C4-2B (cell line): ENCODE data around the gene USP36.

Experiments
- H3K27ac ChIP-seq: fragments of 450-650 bp; 2 replicates; pipeline ENCODE4 v1.5.1; 2017
- CTCF ChIP-seq: fragments of 450-650 bp; conservative IDR thresholded peaks from 2 replicates; pipeline ENCODE4 v1.5.1; 2017; ENCODE audit warnings: mild to moderate bottlenecking
- ZFX ChIP-seq: fragments of 450-650 bp; IDR thresholded peaks from 2 replicates; pipeline ENCODE4 v1.6.1; 2017

Gene USP36

GRCh38 chr17:78826836-78827509 is 13.6 kb downstream of the USP36 start:
- no peak overlapping the region for H3K27ac ChIP-seq
- TF ChIP-seq ZFX (no peak), CTCF (no peak)

- H3K27ac ChIP-seq: no peak overlapping the region
- TF ChIP-seq CTCF (no peak), ZFX (no peak)
Observed at GRCh38 chr17:78826421-78826820, 14.2 kb downstream of the USP36 start.

GRCh38 chr17:78825696-78826095 is 14.9 kb downstream of the USP36 start:
- TF ChIP-seq ZFX (no peak), CTCF (no peak)
- no peak overlapping the region for H3K27ac ChIP-seq

- no peak for TF ChIP-seq CTCF
- TF ChIP-seq ZFX: no peak
- no peak overlapping the region for H3K27ac ChIP-seq
Observed at GRCh38 chr17:78824240-78824639, 16.4 kb downstream of the USP36 start.

- no peak overlapping the region for H3K27ac ChIP-seq
- TF ChIP-seq CTCF (no peak; the same call in 1 of the 2 replicates), ZFX (no peak)
Observed at GRCh38 chr17:78823282-78824046, 17.1 kb downstream of the USP36 start.

GRCh38 chr17:78822552-78822951 is 18.1 kb downstream of the USP36 start:
- no peak for TF ChIP-seq ZFX
- no peak overlapping the region for H3K27ac ChIP-seq

- H3K27ac ChIP-seq: no peak overlapping the region
- TF ChIP-seq CTCF (no peak), ZFX (no peak)
Observed at GRCh38 chr17:78821961-78822360, 18.7 kb downstream of the USP36 start.

GRCh38 chr17:78820841-78821240 is 19.8 kb downstream of the USP36 start:
- TF ChIP-seq ZFX (no peak), CTCF (no peak)
- no peak overlapping the region for H3K27ac ChIP-seq
